Colonic mucosa (tissue), 4 donors: ENCODE measurements around the gene PGBD2. TPM values are rescaled to one million over a fixed set of nuclear protein-coding genes. Genes with fewer than 3 reads are reported as not detected.

Experiments
- DNase-seq: peaks from one replicate; pipeline ENCODE4 v3.0.0-alpha.2; 2020
- H3K27ac ChIP-seq: fragments of 200-600 bp; one replicate; pipeline ENCODE4 v1.8.0; 2021
- H3K27me3 ChIP-seq: fragments of 200-600 bp; one replicate; pipeline ENCODE4 v1.8.0; 2021
- H3K36me3 ChIP-seq: fragments of 200-600 bp; one replicate; pipeline ENCODE4 v1.8.0; 2021
- H3K4me1 ChIP-seq: fragments of 200-600 bp; one replicate; pipeline ENCODE4 v1.8.0; 2021; ENCODE audit warnings: mild to moderate bottlenecking
- H3K4me3 ChIP-seq: fragments of 200-600 bp; one replicate; pipeline ENCODE4 v1.8.0; 2021
- H3K9ac ChIP-seq, 2 donors: one replicate each; pipeline ENCODE4 v1.7.0; 2013; ENCODE audit warnings: control low read depth in 2 of 2, low read depth in 2 of 2, low read length in 2 of 2
- H3K9me3 ChIP-seq: fragments of 200-600 bp; one replicate; pipeline ENCODE4 v1.8.0; 2021
- intact Hi-C: fragments of 100-400 bp; cut with DNase I; formaldehyde crosslinking; loops from one replicate; pipeline ENCODE4 v1.14.1; 2022
- total RNA-seq, 2 donors: library from RNA; stranded (reverse); fragmentation: NEBNext Ultra II Directional in 1 of 2; extraction: Animal tissue kit (Norgen Biotek cat#: 25700) in 1 of 2; gene quantifications; one replicate each; pipeline ENCODE4 v1.2.1, GENCODE V29; 2021
- TF ChIP-seq, protein P1 (sequence below): fragments of 200-600 bp; IDR thresholded peaks from one replicate; pipeline ENCODE4 v1.8.0; 2022; ENCODE audit warnings: antibody characterized with exemption, mild to moderate bottlenecking
- donor health status: healthy.
- donor health status: DM: no; HTN: no; CAD: no.
- donor health status: DM: no; HTN: no; CAD: no.

PGBD2 gene
- total RNA-seq, 2 donors from 2014 or later = 7.2 to 8.4 TPM

DNA sequence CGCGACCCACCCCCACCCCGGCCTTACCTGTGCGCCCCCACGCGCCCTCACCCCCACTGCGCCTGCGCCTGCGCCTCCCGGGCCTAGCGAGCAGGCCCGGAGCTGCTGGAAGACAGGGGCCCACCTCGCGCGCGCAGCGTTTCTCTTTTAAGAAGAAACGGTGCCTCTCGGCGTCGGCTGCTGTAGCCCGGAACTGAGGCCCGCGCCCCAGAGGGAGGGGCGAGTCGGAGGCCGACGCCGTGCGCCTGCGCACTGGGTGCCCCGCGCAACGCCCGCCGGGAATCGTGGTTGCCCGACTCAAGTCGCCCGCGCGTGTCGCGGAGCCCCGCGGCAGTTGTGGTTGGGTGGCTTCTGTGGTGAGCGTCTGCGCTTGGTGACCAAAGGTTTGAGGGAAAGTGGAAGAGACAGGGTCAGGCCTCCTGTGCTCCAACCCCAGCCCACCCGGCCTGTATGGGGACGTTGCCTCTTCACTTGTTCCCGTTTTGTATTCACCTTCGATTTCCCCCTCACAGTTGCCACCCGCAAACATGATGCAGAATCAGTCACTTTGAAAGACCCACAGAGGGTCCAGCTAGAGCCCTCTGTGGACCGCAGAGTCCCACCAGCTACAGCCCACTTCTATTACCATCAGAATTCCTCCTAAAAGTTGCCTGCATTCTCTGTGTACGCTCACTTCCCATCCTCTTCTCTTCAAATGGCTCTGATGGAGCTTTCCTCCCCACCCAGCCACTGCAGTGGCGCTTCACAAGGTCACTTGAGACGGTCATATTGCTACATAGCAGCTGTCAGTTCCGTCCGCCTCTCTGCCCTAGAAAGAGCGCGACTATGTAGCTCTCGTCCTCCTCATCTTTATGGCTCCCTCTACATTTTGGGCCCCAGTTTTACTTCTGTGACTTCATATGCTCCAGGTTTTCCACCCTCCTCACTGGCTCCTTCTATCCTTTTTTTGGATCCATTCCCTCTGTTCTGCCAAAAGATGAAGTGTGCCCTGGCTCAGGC is 46.8 kb upstream of the PGBD2 start, which contains the start of gene ZNF692:
Gene ZNF692, minus strand, starts transcription at position 195 of the 999 bp plus-strand sequence. CDS start 776 bp downstream, outside the sequence.
- TF ChIP-seq, protein P1, sequence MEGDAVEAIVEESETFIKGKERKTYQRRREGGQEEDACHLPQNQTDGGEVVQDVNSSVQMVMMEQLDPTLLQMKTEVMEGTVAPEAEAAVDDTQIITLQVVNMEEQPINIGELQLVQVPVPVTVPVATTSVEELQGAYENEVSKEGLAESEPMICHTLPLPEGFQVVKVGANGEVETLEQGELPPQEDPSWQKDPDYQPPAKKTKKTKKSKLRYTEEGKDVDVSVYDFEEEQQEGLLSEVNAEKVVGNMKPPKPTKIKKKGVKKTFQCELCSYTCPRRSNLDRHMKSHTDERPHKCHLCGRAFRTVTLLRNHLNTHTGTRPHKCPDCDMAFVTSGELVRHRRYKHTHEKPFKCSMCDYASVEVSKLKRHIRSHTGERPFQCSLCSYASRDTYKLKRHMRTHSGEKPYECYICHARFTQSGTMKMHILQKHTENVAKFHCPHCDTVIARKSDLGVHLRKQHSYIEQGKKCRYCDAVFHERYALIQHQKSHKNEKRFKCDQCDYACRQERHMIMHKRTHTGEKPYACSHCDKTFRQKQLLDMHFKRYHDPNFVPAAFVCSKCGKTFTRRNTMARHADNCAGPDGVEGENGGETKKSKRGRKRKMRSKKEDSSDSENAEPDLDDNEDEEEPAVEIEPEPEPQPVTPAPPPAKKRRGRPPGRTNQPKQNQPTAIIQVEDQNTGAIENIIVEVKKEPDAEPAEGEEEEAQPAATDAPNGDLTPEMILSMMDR = no peak
- DNase-seq = peak; percentile 98
- H3K27me3 ChIP-seq = no peaks in the 10 kb centered on the region
- no peaks in the 10 kb centered on the region for H3K9me3 ChIP-seq
- H3K9ac ChIP-seq = peak within 1 kb of the TSS; percentile 74 to 93
- no peaks in the 10 kb centered on the region for H3K36me3 ChIP-seq
- intact Hi-C loops = no loop called here
- H3K4me1 ChIP-seq = peaks cover 11% of the 10 kb centered on the region
- H3K27ac ChIP-seq = peak within 1 kb of the TSS; percentile 77
- peak within 1 kb of the TSS; percentile 59 for H3K4me3 ChIP-seq

DNA sequence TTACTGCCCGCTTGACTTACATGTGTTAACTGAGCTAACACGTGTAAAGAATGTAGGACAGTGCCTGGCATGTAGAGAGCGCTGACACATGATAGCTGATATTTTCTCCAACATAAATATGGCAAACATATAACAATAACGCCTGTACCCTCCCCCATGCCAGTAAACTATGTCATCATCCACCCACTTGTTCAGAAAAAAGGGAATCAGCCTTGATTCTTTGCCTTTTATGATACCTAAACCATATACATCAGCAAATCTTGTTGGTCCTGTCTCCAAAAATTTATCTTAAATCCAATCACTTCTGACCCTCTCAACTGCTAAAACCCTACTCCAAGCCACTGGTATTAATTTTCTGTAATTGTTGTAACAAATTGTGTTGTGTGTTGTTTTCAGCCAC is 46.0 kb upstream of the PGBD2 start:
- TF ChIP-seq, protein P1 = no peak
- Histone ChIP-seq H3K27me3 (no peaks in the 10 kb centered on the region), H3K9me3 (no peaks in the 10 kb centered on the region), H3K9ac (no peak overlapping the region), H3K36me3 (no peaks in the 10 kb centered on the region), H3K4me1 (peaks cover 11% of the 10 kb centered on the region), H3K27ac (no peak overlapping the region), H3K4me3 (no peak overlapping the region)
- intact Hi-C loops = no loop called here
- DNase-seq = no peak

- TF ChIP-seq, protein P1 = no peak
- intact Hi-C loops = no loop called here
- no peaks in the 10 kb centered on the region for H3K36me3 ChIP-seq
- H3K27ac ChIP-seq = no peak overlapping the region
- no peaks in the 10 kb centered on the region for H3K27me3 ChIP-seq
- peaks cover 11% of the 10 kb centered on the region for H3K4me1 ChIP-seq
- H3K4me3 ChIP-seq = no peak overlapping the region
- no peak overlapping the region for H3K9ac ChIP-seq
- no peak for DNase-seq
- no peaks in the 10 kb centered on the region for H3K9me3 ChIP-seq
These were observed 44.4 kb upstream of the PGBD2 start for GRCh38 chr1:248861616-248862015.

- Histone ChIP-seq H3K27ac (peak overlapping the region; percentile 82), H3K9ac (peak overlapping the region; percentile 41 to 70), H3K4me1 (peaks cover 9% of the 10 kb centered on the region), H3K27me3 (no peaks in the 10 kb centered on the region), H3K4me3 (peak overlapping the region; percentile 61), H3K36me3 (no peaks in the 10 kb centered on the region), H3K9me3 (no peaks in the 10 kb centered on the region)
- intact Hi-C loops = no loop called here
- TF ChIP-seq, protein P1 = no peak
- no peak for DNase-seq
These were observed 43.4 kb upstream of the PGBD2 start for GRCh38 chr1:248862695-248862997.

DNA sequence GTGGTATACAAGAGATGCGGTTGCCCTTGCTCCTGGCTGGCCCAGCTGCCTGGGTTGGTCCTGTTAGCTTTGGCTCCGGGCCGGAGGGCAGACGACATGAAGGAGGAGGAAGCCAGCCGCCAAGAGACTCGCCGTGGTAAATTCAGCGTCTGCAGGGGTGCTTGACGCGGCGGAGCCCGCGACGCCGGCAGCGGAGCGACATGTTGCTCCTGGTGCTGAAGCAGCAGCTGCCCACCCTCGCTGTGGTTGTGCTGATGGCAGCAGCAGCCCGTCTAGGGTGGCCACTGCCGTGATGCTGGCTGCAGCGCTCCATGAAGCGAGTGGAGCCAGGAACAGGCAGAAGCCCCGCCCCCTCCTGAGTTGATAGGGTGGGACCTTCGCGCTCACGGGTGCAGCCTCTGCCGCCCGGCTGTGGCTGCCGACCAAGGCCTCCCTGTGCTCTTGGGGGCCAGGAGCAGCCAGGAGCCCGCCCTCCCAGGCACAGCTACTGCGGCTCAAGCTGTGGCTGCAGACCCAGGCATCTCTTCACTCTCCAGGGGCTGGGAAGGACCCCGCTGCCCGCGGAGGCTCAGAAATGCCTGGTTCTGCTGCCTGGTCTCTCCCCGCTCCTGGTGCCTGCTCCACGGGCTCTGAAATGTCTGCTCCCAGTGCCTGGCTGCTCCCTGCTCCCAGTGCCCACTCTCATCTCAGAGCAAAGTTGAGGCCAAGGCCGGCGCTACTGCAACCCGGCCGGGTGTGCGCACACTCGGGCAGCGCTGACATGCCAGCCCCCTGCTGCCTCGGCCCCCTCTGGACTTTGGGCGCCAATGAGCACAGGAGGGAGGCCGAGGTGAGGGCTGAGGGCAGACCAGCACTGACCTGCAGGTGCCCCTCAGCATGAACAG is 42.8 kb upstream of the PGBD2 start:
- peak overlapping the region; percentile 61 for H3K4me3 ChIP-seq
- no peaks in the 10 kb centered on the region for H3K36me3 ChIP-seq
- TF ChIP-seq, protein P1 = no peak
- peak overlapping the region; percentile 41 to 70 for H3K9ac ChIP-seq
- peak overlapping the region; percentile 82 for H3K27ac ChIP-seq
- peak; percentile 94 for DNase-seq
- intact Hi-C loops = no loop called here
- H3K27me3 ChIP-seq = no peaks in the 10 kb centered on the region
- H3K9me3 ChIP-seq = no peaks in the 10 kb centered on the region
- peaks cover 6% of the 10 kb centered on the region for H3K4me1 ChIP-seq
